ENCODE measurements around the gene ASAP2.

The ASAP2 gene

DNA sequence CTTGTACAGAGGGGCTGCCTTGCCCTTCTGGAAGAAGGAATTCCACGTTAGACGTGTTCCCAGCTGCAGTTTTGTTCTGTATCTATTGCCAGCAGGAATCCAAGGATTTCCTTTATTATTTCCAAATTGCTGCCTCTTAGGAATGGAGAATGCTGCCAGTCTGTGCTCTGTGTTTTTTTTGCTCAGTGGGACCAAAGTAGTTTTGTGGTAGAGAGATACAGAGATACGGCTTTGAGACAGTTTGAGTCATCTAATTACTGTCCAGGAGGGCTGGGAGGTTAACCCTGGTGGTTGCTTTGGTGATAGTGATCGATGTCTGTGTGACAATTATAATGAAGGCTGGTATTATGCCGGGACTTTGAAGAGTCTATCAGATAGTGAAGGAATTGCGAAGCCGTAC lies 26.3 kb downstream of the ASAP2 start:
- DNase-seq, result no peak

DNA sequence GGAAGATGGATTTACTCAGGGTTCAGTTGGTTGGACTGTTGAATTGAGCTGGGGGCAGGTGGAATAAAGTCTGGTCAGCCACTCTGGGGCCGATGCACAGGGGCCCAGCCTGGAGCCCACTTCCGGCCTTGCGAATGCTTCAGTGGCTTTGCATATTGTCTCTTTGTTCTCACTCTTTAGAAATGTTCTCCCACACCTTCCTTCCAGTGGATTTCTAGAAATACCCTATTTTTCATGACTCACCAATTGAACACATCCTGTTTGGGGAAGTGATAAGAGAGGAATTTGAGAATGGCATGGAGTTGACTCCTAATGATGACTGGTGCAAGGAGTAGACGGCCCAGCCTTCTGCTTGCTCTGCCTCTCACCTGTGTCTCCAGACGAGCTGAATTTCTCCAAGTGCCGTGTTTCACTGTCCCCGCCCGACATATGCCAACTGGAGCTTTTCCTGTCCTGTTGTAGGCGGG lies 28.1 kb downstream of the ASAP2 start:
- no peak for DNase-seq

DNA sequence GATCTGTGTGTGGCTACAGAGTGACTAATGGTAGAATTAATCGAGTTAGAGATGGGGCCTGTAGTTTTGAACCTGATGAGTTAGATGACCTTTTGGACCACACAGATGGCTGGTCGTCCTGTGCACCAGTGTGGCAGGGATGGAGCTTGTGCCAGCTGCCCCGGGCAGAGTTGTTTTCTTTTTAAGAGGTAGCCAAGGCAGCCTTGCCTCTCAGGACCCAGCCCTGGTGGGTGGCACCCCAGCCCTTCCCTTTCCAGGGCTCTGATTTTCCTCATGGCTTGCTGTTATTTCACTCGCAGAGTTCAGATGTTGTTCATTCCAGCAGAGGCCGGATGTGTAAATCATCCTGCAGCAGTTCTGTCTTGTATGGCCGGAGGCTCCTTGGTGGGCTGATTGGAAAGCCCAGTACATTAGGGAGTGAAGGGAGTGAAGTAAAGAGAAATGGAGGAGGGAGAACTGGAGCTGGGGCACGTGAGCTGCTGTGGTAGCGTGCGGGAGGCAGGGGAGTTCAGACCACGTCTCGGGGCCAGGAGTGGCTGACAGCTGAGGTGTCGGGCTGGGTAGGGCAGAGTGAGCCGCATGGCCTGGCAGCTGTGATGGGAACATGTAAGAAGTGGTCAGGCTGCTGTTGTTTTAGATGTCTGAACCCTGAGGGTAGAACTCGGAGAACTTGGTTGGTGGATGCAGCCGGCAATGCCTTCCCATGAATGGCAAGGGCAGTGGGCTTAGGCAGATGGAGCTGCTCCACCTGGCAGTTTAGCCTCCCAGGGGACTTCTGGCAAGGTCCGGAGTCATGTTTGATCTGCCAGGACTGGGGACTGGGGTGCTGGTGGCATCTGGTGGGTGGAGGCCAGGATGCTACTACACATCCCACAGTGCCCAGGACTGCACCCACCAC lies 28.8 kb downstream of the ASAP2 start:
- no peak for DNase-seq

DNA sequence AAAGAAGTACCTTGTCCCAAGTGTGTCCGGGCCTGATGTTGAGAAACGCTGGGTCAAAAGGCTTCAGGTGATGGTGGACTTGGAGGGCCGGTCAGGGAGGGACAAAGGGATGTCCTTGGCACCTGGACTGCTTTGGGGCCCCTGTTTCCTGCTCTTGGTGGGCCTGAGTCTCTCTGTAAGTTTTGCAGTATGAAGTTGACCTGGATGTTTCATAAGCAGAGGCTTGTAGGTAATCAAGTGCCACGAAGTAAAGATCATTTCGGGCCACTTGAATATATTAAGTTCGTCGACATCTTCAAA lies 29.4 kb downstream of the ASAP2 start:
- no peak for DNase-seq

DNA sequence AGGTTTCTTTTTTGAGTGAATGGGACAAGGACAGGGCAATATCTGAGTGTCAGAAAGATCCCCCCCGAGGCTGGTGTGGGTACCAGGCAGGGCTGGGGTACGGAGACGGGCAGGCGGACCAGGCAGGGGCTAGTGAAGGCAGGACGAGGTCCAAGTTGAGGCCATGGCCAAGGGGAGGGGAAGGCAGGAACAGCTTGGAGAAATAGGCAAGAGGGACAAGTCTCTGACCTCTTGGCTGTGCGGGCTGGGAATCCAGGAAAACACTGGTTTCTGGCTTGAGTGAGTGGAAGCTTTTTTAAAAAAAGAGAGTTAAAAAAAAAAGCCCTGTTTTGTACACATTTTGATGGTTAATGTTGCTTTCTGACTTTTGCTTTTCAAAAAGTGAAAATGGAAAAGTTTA lies 30.3 kb downstream of the ASAP2 start:
- no peak for DNase-seq

DNA sequence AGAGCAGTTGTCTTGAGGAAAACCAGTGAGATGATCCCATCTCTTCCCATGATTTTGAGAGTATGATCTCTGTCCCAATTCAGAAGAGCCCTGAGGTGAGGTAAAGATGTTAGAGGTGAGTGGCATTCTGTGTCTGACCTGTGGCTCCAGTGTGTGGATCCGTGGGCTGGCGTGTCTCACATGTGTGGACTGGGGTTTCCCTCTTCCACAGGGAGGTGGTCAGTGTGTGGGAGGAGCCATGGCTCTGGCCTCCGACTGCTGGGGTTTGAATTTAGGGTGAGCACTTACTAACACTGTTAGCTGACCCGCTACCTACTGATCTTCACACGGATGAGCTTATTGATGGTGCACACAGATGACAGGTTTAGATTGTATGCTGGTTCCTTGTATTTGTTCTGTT lies 31.2 kb downstream of the ASAP2 start:
- no peak for DNase-seq

DNA sequence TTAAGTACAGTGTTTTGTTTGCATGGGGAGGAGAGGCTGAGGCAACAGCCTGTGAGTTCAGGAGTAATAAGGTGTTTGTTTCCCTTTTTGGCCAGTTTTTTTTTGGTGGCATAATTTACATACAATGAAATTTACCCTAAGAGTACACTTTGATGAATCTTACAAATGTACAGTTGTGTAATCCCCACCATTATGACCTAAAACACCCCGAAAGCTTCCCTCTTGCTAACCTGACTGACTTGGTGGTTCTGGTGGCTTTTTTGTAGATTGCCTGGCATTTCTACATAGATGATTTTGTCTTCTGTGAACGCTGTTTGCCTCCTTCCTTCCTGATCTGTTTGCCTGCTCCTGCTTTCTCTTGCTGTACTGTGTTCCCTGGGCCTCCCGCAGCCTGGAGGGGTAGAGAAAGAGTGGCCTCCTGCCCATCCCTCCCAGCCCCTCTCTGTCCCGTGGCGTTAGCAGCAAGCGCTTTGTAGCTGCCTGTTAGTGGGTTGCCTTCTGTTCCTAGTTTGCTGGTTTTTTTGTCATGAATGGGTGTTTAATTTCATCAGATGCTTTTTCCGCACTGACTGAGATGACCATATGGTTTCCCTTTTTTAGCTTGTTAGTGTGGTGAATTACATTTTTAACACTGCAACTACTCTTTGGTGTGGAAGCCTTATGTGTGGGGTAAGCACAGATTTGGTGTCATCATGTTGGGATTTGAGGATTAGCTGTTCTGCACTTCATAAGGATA lies 32.1 kb downstream of the ASAP2 start:
- DNase-seq, result no peak

- no peak for DNase-seq
Measured at GRCh38 chr2:9239616-9240015, 33.0 kb downstream of the ASAP2 start.

DNA sequence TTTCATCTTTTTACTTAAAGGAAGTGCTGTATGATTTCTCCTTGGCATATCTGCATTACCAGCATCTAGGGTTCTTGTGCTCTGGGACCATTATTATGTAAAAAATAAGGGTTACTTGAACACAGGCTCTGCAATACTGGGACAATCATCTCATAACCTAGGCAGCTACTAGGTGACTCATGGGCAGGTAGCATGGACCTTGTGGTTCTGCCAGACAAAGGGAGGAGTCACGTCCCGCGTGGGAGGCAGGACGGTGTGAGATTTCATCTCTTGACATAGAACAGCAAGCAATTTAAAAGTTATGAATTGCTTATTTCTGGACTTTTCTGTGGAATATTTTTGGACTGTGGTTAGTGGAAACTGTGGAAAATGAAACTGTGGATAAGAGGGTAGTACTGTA lies 34.1 kb downstream of the ASAP2 start:
- no peak for DNase-seq

GRCh38 chr2:9241233-9241632 lies 34.6 kb downstream of the ASAP2 start:
- no peak for DNase-seq

DNA sequence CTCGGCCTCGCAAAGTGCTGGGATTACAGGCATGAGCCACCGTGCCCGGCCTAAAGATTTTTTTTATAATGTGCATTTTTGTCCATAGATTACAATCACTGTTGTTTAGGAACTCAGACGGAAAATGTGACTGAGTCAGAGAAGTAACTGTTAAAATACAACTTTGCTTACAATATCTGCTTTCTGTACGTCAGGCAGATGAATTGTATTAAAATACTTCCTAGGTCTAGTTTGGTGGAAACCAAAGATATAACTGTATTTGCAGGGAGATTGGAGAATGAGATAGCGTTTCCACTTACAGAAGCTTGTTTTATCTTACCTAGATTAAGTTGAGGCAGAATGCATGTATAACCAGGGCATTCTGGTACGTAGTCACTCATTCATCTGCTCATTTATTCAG lies 36.7 kb downstream of the ASAP2 start:
- DNase-seq, result no peak

GRCh38 chr2:9244985-9245544 lies 38.5 kb downstream of the ASAP2 start:
- no peak for DNase-seq

- DNase-seq, result no peak
Measured at GRCh38 chr2:9247177-9247576, 40.6 kb downstream of the ASAP2 start.

DNA sequence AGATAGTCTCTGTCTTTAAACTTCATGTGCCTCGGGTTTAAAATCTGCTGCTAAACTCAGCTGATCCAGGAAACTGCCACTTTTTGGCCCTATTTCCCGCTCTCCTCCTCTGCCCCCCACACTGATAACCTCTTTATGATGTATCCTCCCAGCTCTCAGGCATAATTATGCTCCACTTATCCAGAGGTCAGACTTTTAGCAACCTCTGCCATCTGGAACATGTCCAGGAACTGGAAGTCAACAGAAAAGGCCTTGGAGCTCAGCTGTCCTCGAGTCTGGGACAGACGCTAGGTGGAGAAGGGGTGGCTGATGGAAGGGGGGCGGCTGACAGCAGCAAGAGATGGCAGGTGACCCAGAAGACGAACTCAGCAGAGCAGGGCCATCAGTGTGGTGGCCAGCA lies 41.2 kb downstream of the ASAP2 start:
- DNase-seq, result no peak

DNA sequence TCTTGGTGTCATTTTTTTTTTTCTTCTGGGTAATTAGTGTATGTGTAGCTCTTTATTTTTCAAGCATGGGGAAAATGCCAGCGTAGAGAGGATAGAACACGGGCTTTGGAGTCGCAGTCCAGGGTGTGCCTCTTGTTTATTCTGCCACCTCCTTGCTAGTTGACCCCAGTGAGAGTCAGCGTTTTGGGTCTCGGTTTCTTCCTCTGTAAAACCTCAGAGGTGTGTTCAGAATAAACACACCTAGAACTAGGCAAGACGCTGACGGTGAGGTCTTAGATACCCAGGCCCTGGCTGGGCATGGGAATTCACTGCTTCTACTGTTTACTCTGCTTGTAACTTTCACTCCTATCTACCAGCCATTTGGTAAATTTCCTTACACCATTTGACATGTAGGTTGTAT lies 41.8 kb downstream of the ASAP2 start:
- DNase-seq, result no peak

DNA sequence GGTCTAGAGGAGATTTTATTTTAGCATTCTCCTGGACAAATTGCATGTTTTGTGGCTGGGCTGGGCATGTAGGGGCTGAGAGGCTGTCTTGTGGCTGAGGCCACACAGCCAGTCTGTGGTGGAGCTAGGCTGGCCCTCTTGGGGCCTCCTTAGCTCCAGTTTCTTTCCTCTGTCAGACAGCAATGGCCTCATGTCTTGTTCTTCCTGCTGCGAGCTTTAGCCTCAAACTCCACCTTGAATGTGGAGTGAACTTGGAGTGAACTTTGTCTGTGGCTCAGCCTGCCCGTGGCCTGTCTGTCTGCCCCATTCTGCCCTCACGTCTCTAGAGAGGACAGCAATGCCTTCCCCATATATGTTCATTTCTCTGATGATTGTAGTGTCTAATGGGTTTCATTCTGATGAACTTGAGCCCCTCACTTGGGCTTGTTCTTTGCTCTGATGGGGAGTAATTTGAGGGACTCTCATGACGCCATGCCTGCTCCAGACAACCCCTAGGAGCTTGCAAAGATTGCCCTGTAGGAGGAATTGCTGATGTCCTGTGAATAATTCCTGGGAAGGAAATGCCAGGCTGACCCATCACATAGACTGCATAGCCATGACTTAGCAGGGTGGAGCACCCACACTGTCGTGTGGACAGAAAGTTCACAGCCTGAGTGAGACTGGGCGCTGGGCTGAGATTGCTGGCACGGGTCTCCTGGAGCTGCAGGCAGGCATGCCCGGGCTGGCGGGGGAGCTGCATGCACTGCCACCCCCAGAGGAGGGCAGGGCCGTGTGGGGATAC lies 42.6 kb downstream of the ASAP2 start:
- DNase-seq, result no peak

DNA sequence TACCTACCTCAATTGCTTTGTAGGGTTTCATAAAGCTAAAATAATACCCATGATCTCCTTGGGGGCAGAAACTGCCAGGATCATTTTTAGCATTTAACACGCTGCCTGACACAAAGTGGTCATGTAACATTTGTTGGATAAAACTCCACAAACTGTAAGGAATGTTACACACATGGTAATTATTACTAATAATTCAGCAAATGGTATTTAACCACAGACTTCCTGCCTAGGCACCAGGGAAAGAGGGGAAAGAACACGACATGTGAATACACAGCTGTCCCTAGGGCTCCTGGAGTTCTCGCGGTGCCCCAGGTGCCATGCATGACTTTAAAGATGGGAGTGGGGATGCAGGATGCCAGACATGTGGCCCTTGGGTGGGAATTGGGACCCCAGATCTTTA lies 43.5 kb downstream of the ASAP2 start:
- DNase-seq, result no peak

DNA sequence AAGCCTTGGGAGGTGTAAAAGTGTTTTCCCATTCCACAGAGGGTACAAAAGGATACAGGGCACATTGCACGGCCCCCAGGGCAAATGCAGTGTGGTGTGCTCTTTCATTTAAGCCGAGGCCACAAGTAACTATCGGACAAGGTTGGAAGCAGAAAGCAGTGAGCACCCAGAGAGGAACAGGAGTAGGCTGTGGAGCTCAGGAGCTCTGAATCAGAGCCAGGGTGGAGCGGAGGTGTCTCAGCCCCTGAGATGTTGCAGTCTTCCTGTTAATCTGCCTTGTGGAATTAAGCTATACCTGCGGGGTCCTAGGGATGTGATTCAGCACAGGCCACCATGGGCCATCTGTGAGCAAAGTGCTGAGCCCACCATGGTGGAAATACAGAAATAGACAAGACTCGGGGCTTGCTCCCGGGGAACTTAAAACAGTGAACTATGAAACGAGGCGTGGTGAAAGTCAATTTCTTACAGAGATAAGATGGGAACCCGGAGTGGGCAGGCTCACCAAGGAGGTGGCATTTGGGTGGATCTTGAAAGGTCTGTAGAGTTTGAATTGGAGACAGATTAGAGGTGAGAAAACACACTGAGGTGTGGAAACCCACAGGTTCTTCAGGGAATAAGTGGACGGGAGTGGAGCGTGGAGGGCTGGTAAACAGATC lies 44.0 kb downstream of the ASAP2 start:
- no peak for DNase-seq

GRCh38 chr2:9251154-9252001 lies 44.8 kb downstream of the ASAP2 start:
- DNase-seq, result no peak

DNA sequence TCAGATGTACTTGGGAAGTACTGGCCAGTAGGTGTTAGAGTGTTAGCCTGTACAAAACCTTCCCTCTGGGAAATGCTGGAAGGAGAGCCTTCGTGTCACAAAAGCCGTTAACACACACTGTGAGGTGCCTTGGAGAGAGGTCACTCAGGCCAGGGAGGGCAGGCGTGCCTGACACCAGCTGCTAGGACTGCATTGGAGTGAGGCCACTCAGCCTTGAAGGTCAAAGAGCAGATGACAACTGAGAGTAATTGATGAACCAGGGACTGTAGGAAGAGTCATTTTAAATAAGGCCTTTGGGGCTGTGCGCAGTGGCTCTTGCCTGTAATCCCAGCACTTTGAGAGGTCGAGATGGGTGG lies 45.4 kb downstream of the ASAP2 start:
- DNase-seq, result no peak

- no peak for DNase-seq
Measured at GRCh38 chr2:9255416-9255815, 48.8 kb downstream of the ASAP2 start.

DNA sequence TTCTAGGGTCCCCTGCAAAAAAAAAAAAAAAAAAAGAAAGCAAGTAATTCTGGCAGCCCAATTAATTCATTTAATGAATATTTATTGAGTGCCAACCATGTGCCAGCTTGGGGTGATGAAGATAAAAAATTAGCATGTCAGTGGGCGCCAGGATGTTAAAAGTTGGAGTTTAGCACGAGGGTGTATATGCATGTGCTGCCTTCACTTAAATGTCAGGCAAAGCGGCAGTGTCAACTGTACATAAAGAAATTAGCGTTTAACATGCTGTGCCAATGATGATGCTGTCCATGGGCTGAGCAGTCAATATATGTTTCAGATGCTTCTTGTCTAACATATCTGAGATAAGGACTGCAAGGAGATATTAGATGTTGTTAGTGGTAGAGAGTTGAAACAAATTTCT lies 49.5 kb downstream of the ASAP2 start:
- no peak for DNase-seq

Data from NCI-H1436 treated with DMSO at 0.1 percent for 48 hours (cell line).